HG03342 (cell line): Measurements from ENCODE around the gene KCNAB1.
"Not testable (repeated sequence)": the region's sequence is repeated elsewhere in the genome, so short reads cannot be mapped to it uniquely, and the experiment has no call there.

Experiments
- ATAC-seq: cut with Tn5 transposase; IDR thresholded peaks from one replicate; pipeline ENCODE4 v1.9.1; 2021; ENCODE audit warnings: mild to moderate bottlenecking, moderate library complexity; ENCODE audit not compliant: unreplicated experiment

KCNAB1 gene

GRCh38 chr3:156174229-156174847 is 54.0 kb downstream of the KCNAB1 start:
- no peak for ATAC-seq

GRCh38 chr3:156175570-156175969 is 55.2 kb downstream of the KCNAB1 start:
- ATAC-seq = no peak

GRCh38 chr3:156176048-156176447 is 55.7 kb downstream of the KCNAB1 start:
- ATAC-seq = no peak

- no peak for ATAC-seq
Observed at GRCh38 chr3:156176629-156177210, 56.3 kb downstream of the KCNAB1 start.

GRCh38 chr3:156180077-156180476 is 59.7 kb downstream of the KCNAB1 start:
- ATAC-seq = no peak

GRCh38 chr3:156181509-156181908 is 61.1 kb downstream of the KCNAB1 start:
- ATAC-seq = no peak

GRCh38 chr3:156183396-156183795 is 63.0 kb downstream of the KCNAB1 start:
- ATAC-seq = no peak

- no peak for ATAC-seq
Observed at GRCh38 chr3:156184156-156184555, 63.8 kb downstream of the KCNAB1 start.

GRCh38 chr3:156187146-156187769 is 66.9 kb downstream of the KCNAB1 start:
- ATAC-seq = no peak

GRCh38 chr3:156188757-156189156 is 68.4 kb downstream of the KCNAB1 start:
- ATAC-seq = no peak

GRCh38 chr3:156189927-156190326 is 69.5 kb downstream of the KCNAB1 start:
- no peak for ATAC-seq

- not testable (repeated sequence) for ATAC-seq
Observed at GRCh38 chr3:156194945-156195344, 74.6 kb downstream of the KCNAB1 start.

- not testable (repeated sequence) for ATAC-seq
Observed at GRCh38 chr3:156197152-156197551, 76.8 kb downstream of the KCNAB1 start.

- ATAC-seq = no peak
Observed at GRCh38 chr3:156201411-156202405, 81.3 kb downstream of the KCNAB1 start.

GRCh38 chr3:156206157-156206556 is 85.8 kb downstream of the KCNAB1 start:
- no peak for ATAC-seq

GRCh38 chr3:156207802-156208685 is 87.7 kb downstream of the KCNAB1 start:
- ATAC-seq = no peak

GRCh38 chr3:156209631-156210335 is 89.4 kb downstream of the KCNAB1 start:
- ATAC-seq = no peak

- ATAC-seq = no peak
Observed at GRCh38 chr3:156211583-156211982, 91.2 kb downstream of the KCNAB1 start.

GRCh38 chr3:156214676-156215075 is 94.3 kb downstream of the KCNAB1 start:
- ATAC-seq = no peak

GRCh38 chr3:156215751-156216150 is 95.4 kb downstream of the KCNAB1 start:
- ATAC-seq = no peak
